Measurements from ENCODE around the gene ALG1L2. TPM values are rescaled to one million over a fixed set of nuclear protein-coding genes. Genes with fewer than 3 reads are reported as not detected.
"Not testable (repeated sequence)": the region's sequence is repeated elsewhere in the genome, so short reads cannot be mapped to it uniquely, and the experiment has no call there.

ALG1L2 gene
- 1 to 10 TPM in 9 of 12 donors, under 1 TPM in 1, not detected in 2; 0.88 to 3.9 (median 1.7) TPM for polyA plus RNA-seq (ENCODE audit: insufficient read length in 12 of 12)
- long read RNA-seq, donor 1: 0 reads
- long read RNA-seq, donor 2: 0 reads
- long read RNA-seq, donor 3: 0 reads
- long read RNA-seq, donor 4: 0 reads
- long read RNA-seq, donor 5: 0 reads
- long read RNA-seq, donor 6: 0 reads
- long read RNA-seq, donor 7: 0 reads
- long read RNA-seq, donor 8: 0 reads
- long read RNA-seq, donor 9: 0 reads
- long read RNA-seq, donor 10: 0 reads
- long read RNA-seq, donor 11: 0 reads

DNA sequence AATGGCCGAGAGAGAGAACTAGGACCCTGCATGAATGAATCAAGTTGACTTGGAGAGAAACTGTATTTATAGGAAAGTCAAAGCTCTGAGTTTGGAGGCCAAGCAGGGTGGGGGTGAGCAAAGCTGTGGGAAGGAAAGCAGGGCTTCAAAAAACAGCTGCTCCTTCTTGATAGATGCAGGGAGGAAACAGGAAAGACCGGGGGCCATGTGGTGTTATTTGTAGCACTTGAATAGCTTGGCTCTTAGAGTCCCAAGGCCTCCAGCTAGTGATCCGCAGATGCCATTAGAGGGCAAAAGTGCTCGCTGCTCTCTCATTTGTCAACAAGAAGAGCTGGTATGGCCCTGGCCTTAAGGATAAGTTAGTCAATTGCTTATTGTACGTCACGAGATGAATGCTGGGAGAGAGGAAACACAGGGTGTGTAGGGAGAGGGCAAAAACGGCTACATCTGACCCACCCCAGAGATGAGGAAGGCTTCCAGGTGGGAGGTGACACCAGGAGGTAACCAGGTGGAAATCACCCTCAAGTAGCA is at the start of gene ALG1L2:
TSS of gene ALG1L2 (plus strand) at position 481 of the 531 bp plus-strand sequence. CDS start 186 bp downstream, outside the sequence.
- no peak for DNase-seq

- DNase-seq: not testable (repeated sequence)
These were observed 44.4 kb upstream of the ALG1L2 start for GRCh38 chr3:130037126-130037815.

DNA sequence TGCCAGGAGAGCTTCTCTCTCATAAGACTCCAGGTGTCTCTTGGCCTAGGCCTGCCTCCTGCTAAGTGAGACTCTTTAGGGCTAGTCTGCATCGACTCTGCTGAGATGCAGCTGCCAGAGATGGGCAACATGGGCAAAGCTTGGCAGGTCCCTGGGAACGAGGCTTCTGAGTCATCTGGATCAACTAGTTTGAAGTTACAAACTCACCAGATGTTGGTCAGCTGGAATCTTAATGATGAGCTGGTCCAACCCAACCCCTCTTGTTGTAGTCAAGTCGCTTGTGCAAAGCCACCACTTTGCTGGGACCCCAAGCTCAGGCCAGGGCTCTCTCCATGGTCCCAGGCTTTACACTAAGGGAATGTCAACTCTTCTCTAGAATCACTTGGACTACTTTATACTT is 38.9 kb upstream of the ALG1L2 start:
- not testable (repeated sequence) for DNase-seq

DNA sequence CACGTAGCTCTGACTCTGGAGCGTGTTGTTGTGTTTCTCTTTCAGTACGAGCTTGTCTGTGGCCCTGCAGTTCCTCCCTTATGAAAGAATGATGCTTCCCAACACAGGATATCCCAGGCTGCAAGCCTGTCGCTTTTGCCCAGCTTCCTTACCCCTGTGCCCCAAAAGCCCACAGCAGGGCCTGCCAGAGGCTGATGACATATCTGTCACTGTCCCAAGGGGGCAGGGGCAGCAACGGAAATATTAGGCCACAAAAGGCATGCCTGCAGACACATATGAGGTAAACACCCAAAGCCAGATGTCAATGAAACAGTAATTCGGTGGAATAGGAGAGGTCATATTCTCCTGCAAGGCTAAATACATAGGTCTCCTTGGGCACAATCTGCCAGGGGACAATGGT is 38.0 kb upstream of the ALG1L2 start:
- not testable (repeated sequence) for DNase-seq

- DNase-seq: no peak
These were observed 37.3 kb upstream of the ALG1L2 start for GRCh38 chr3:130044370-130044769.

GRCh38 chr3:130048726-130049125 is 32.9 kb upstream of the ALG1L2 start:
- no peak for DNase-seq

DNA sequence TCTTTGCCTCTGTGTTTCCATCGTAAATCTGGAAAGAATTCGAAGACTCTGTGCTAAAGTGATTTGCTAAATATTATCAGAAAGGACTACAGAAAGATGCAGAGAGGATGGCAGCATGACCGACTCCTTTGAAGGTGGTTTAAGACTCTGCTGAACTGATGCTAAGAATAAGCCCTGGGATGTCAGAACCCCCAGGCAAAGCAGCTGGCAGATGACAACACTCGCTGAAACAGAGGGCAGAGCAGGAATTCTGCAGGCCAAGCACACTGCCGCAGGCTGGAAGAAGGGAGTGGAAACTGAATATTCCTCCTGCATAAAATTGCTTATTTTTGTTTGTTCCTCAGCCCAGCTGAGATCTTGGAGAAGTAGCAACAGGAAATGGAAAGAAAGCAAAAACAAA is 29.3 kb upstream of the ALG1L2 start:
- DNase-seq: not testable (repeated sequence)

DNA sequence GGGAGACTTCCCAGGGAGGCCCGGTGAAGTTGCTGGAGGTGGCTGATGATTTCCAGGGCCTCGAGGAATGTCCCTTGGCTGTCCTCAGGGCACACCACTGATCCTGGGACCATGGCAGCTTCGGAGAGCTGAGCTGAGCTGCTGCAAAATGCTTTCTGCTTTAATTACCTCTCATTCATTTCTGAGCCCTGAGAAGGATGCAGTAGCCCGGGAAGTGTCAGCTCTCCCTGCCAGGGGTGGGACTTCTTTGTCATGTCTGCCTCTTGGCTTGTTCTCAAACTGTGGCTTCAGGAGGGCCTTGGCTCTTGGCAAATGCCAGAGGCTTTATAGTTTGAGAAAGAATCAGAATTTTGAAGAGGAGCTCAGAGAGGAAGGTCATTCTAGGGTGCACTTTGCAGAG is 28.7 kb upstream of the ALG1L2 start:
- not testable (repeated sequence) for DNase-seq

- DNase-seq: not testable (repeated sequence)
These were observed 23.9 kb upstream of the ALG1L2 start for GRCh38 chr3:130057536-130058266.

DNA sequence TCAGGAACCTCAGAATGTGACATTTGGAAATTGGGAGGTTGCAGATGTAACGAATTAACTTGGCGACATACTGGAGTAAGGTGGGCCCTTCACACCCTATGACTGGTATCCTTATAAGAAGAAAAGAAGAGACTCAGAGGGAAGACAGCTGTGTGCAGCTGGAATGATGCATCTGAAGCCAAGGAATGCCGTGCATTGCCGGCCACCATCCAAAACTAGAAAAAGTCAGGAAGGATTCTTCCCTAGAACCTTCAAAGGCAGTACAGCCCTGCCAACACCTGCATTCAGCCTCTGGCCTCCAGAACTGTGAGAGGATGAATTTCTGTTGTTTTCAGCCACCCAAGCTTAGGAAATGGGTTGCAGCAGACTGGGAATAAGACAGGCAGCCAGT is 23.4 kb upstream of the ALG1L2 start:
- DNase-seq: not testable (repeated sequence)

DNA sequence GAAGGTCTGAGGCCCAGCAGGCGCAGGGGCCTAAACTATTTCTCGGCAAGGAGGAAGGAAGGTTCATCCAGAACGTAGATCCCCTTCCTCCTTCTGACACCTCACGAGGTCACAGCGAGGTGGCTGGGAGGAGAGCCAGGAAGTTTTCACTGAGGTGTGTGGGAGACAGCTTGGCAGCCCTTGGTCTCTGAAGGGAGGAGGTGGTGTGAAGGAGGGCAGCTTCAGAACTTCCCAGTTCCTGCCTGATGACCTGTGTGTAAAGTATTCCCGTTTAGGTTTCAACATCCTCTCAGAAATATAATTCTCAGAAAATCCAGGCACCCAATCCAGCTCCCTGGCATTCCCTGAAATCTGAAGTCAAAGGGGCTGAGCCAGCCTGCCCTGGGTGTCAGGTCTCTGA is 22.9 kb upstream of the ALG1L2 start:
- DNase-seq: not testable (repeated sequence)

DNA sequence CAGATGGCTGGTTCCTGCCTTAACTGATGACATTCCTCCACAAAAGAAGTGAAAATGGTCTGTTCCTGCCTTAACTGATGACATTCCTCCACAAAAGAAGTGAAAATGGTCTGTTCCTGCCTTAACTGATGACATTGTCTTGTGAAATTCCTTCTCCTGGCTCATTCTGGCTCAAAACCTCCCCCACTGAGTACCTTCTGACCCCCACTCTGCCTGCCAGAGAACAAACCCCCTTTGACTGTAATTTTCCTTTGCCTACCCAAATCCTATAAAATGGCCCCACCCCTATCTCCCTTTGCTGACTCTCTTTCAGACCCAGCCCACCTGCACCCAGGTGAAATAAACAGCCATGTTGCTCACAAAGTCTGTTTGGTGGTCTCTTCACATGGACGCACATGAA is 22.5 kb upstream of the ALG1L2 start:
- DNase-seq: not testable (repeated sequence)

DNA sequence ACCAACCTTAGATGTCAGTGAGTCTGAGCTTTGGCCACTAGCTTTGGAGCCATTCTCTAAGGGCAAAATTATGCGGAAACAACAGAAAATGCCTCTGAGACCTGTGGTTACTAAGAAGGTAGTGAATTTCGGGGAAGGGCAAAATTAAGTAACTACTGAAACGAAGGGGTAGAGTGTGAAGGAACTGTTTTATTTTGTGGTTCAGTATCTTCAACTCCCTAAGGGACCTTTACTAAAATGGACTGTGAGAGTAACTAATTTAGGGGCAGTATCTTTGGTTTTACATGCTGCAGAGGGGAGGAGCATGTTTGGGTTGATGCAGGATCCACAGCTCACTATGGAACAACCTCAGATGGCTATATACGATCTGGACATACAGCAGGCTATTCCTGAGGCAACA is 8.0 kb upstream of the ALG1L2 start:
- no peak for DNase-seq

DNA sequence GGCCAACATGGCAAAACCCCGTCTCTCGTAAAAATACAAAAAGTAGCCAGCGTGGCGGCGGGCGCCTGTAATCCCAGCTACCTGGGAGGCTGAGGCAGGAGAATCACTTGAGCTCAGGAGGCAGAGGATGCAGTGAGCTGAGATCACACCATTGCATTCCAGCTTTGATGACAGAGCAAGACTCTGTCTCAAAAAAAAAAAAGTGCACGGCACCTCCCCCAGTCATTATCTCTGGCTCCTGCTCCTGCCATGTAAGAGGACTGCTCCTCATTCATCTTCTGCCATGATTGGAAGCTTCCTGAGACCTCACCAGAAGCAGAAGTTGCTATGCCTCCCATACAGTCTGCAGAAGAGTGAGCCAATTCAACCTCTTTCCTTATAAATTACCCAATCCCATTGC is 4.0 kb upstream of the ALG1L2 start:
- DNase-seq: no peak

DNA sequence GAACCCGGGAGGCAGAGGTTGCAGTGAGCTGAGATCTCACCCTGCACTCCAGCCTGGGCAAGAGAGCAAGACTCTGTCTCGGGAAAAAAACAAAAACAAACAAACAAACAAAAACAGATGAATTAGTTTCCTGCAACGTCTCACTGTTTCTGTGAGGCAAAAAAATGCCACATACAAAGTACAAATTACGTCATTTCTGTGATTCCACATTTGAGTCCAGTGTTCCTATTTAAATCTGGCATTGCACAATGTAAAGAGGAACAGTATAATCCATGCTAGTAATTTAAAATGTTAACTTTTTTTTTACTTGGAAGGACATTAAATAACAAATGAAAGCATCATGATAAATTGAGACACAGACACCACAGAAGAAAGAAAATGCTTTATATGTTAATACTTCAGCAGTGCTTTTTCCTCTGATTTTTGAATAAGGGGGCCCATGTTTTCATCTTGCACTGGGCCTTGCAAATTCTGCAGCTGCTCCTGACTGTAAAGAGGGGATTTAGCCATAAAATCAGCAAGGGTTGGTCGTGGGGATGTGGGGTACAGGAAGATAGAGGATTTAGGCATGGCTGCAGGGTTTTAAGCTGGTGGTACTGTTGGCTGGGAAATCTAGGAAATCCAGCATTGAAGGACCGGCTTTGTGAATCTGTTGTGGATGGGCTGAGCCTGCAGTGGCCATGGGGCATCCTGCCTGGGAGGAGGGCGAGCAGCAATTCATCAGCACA is 1.9 kb downstream of the ALG1L2 start:
- not testable (repeated sequence) for DNase-seq

DNA sequence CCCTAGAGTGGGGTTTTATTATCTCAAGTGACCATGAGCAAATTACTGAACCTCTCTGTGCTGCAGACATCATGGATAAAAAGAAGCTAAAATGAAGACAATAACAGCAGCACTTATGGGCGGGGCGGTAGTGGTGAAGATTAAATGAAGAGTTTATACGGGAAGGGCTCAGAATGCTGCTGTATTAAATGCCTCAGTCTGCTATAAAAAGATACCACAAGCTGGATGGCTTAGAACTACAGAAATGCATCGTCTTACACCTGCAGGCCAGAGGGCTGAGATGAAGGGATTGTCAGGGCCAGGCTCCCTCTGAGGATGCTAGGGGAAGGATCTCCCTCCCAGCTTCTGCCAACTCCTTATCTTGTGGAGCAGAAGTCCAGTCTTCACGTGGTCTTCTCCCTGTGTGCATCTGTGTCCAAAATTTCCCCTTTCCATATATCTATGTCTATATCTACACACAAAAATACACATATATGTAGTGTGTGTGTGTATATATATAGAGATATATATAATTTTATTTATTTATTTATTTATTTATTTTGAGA is 2.9 kb downstream of the ALG1L2 start:
- DNase-seq: no peak

DNA sequence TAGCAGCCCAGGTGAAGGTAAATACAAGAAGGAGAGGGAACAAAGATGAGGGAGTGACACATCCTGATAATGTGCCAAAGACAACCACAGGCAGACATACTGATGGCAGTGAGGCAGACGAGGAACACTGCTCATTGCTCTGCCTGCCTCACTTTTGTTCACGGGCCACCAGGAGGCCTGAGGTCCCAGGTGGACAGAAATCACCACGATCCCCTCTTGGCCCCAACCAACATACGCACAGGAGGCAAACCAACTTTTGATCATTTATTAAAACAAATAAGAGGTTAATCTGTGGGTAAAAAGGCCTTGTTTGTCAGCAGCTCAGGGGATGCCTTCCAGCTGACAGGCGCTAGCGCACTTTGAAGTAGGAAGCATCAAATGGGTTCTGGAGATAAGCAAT is 4.2 kb downstream of the ALG1L2 start:
- DNase-seq: no peak

DNA sequence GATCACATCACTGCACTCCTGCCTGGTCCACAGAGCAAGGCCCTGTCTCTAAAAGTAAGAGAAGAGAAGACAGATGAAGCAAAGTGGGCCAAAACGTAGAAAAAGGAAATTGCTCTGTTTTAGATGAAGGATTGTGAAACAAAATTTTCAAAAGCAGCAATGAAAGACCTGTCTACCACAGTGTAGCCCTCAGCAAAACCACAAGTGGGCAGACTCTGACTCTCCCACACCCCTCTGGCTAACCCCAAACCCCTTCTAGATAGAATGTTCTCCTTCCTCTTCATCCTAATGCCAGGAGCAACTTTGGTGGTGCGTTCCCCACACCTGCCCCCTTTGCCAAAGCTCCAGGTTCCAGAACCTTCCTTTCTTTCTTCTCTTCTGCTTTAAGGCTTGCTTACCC is 5.0 kb downstream of the ALG1L2 start:
- not testable (repeated sequence) for DNase-seq

DNA sequence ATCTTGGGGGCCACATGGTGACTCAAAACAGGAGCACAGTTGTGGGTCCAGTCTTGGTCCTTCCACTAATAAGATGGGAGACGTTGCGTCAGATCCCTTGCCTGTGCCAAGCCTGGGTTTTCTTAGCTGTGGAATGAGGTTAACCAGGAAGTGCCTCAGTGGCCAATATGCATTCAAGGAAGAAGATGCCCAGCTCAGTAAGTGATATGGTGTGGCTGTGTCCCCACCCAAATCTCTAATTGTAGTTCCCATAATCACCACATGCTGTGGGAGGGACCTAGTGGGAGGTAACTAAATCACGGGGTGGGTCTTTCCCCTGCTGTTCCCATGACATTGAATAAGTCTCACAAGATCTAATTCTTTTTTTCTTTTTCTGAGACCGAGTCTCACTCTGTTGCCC is 6.4 kb downstream of the ALG1L2 start:
- DNase-seq: no peak

- DNase-seq: not testable (repeated sequence)
These were observed 9.1 kb downstream of the ALG1L2 start for GRCh38 chr3:130090681-130091080.

DNA sequence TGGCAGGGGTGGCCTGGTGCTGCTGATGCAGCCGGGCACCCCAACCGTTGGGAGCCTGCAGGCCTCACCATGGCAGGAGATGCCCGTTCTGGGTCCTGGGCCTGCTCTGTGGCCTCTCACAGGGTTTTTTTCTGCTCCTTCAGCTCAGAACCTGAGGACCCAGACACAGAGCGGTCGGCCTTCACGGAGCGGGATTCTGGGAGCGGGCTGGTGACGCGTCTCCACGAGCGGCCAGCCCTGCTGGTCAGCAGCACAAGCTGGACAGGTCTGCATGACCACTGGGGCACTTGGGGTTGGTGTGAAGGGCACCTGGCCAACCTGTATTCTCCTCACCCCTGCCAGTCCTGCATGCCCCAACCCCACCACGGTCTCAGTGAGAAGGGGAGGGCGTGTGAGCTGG is 10.3 kb downstream of the ALG1L2 start:
- no peak for DNase-seq

All from muscle of arm (tissue), 14 donors.